Activated CD8-positive, alpha-beta memory T cell treated with anti-CD3 and anti-CD28 coated beads for 24 hours (primary cell): Measurements from ENCODE around the gene DLX3.

Experiments
- DNase-seq: peaks from one replicate; pipeline ENCODE4 v3.0.0-alpha.2; 2020

The DLX3 gene

GRCh38 chr17:50023520-50023919 lies 28.5 kb upstream of the DLX3 start:
- no peak for DNase-seq

- no peak for DNase-seq
Measured at GRCh38 chr17:50022463-50023130, 27.6 kb upstream of the DLX3 start.

- DNase-seq = no peak
Measured at GRCh38 chr17:50021681-50022370, 26.8 kb upstream of the DLX3 start.

- no peak for DNase-seq
Measured at GRCh38 chr17:50020841-50021599, 26.0 kb upstream of the DLX3 start.

GRCh38 chr17:50018909-50019308 lies 23.9 kb upstream of the DLX3 start:
- no peak for DNase-seq

- DNase-seq = no peak
Measured at GRCh38 chr17:50015146-50015545, 20.1 kb upstream of the DLX3 start.

- no peak for DNase-seq
Measured at GRCh38 chr17:50014471-50015088, 19.6 kb upstream of the DLX3 start.

GRCh38 chr17:50013079-50013478 lies 18.1 kb upstream of the DLX3 start:
- DNase-seq = no peak

- DNase-seq = no peak
Measured at GRCh38 chr17:50009282-50009681, 14.3 kb upstream of the DLX3 start.

GRCh38 chr17:50003911-50004310 lies 8.9 kb upstream of the DLX3 start:
- no peak for DNase-seq

- DNase-seq = no peak
Measured at GRCh38 chr17:49998836-49999511, 4.0 kb upstream of the DLX3 start.

GRCh38 chr17:49997773-49998703 lies 3.0 kb upstream of the DLX3 start:
- peak; percentile 91 for DNase-seq

- no peak for DNase-seq
Measured at GRCh38 chr17:49997301-49997650, 2.3 kb upstream of the DLX3 start.

GRCh38 chr17:49996495-49997300 lies 1.7 kb upstream of the DLX3 start:
- peak; percentile 91 for DNase-seq

- DNase-seq = no peak
Measured at GRCh38 chr17:49996121-49996494, 1.1 kb upstream of the DLX3 start.

GRCh38 chr17:49994085-49995054 lies 654 bp downstream of the DLX3 start:
- DNase-seq = peak; percentile 73

GRCh38 chr17:49993423-49994060 lies 1.5 kb downstream of the DLX3 start:
- DNase-seq = peak; percentile 75

GRCh38 chr17:49992933-49993422 lies 2.0 kb downstream of the DLX3 start:
- DNase-seq = no peak
